HG03378 (cell line): ENCODE data around the gene TTC7B.

ENCODE experiments used
- ATAC-seq: cut with Tn5 transposase; IDR thresholded peaks from one replicate; pipeline ENCODE4 v1.9.1; 2021; ENCODE audit warnings: mild to moderate bottlenecking, moderate library complexity; ENCODE audit not compliant: unreplicated experiment

The TTC7B gene

DNA sequence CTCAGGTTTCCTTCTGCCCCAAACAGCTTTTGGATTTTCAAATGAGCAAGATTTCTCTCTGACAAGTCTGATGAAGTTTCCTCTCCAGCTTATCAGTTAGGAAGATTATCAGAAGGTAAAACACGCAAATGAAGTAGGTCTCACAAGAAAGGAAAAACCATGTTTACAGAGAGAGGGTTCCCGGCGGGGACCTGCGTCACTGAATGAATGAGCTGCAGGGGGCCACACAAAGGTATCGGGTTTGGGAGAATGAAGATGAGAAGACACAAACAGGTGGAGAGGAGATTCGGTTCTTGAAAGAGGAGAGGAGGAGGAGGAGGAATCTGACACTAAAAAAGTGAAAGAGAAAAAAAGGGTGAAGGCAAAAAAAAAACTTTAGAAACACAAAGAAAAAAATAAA is 210.8 kb downstream of the TTC7B start:
- ATAC-seq: no peak

DNA sequence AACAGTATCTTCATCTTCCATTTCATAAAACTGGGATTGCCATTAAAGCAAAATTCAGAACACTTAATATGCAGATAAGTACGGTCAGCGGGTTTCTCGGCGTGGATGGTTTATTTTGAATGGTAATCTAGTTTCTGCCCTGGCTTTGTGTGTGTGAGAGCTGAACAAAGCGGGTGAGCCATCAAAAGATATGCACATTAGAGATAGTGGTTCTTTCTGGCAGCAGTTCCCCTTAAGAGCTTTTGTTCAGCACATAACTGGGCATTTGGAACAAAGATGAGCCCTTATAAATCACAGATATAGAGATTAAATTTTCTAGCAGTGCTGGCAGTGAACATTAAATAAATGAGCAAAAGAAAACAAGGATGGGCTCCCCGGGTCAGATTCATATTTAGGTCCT is 211.9 kb downstream of the TTC7B start:
- ATAC-seq: no peak

- no peak for ATAC-seq
Measured at GRCh38 chr14:90603841-90604240, 212.4 kb downstream of the TTC7B start.

GRCh38 chr14:90603336-90603735 is 212.9 kb downstream of the TTC7B start:
- ATAC-seq: no peak

- ATAC-seq: no peak
Measured at GRCh38 chr14:90602088-90602687, 214.0 kb downstream of the TTC7B start.

DNA sequence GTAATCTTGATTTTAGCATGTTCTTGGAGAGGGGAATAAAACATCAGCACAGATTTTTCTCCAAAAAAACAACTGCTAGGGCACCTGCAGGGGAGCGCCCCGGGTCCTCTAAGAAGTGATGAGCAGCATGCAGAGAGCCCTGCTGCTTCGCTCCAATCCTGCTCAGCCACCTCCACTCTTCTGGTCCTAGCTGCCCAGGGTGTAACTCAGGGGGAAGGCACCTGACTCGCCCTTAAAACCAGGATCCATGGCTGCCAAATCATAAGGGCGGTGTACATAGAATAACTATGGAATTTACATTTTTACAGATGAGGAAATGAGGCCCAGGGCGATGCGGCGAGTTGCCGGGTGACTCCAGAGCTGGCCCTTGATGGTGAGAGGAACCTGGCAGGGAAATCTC is 214.7 kb downstream of the TTC7B start:
- no peak for ATAC-seq

DNA sequence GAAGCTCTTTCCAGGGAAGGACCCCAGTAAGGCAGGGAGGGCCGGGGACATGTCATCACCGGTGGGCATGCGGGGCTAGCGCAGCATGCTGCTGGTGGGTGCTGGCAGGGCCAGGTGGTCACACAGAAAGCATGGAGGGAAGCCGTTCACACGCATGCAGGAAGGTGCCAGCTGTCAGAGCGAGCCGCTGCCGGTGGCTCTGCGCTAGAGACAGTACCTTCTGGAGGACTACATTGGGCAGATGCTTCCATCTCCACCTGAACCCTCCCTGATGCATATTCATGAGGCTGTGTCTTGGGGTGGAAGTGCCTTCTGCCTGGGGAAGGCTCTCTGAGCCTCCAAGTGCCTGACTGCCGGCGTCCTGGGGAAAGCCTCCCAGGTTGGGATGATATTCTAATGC is 215.6 kb downstream of the TTC7B start:
- ATAC-seq: no peak

DNA sequence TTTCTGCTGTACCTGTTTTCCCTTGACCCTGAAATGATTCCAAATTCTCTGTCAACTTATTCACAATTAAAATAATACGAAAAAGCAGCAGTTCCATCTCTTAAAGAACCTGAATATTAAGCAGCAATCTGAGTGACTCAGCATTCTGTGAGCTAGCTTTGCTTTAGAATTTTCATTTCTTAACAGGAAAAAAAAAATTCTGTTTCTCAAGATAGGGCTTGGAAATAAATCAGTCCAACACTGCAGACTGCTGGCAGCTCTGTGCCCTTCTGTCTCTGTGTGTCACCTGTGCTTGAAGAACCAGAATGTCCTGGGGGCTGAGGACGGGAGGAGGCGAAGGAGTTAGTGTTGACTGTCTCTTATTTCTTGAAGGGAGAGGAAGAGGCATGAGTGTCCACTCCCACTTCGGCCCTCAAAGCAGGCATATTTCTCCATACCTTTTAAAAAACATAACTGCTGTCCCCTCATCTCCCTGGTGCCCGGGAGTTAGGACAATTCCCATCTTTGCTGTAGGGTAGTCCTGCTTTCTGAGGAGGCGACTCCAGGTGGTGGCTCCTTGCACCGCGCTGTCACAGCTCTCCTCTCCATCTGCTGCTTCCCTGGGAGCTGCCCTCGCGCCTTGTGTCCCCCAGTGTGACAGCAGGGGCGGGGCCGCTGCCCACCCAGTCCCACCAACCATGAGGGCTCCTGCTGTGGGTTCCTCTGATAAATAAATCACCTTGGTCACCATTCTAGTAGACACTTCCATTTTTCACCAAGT is 216.3 kb downstream of the TTC7B start:
- no peak for ATAC-seq

DNA sequence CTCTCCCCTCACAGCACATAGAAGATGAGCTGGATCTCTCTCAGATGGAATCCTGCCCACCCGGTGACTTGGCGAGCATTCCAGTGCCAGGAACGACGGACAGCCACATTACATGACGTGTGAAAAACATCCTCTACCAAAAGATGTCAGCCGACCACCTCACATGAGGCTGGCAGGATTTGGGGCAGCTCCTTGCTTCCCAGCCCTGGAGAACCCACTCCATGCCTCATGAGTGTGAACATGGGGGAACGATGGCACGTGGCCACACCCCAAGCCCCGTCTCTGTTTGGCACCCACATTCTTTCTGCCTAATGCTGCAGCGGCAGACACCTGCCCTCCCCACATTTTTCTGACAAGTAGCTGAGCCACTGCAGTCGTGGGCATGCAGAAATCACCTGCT is 216.9 kb downstream of the TTC7B start:
- no peak for ATAC-seq

DNA sequence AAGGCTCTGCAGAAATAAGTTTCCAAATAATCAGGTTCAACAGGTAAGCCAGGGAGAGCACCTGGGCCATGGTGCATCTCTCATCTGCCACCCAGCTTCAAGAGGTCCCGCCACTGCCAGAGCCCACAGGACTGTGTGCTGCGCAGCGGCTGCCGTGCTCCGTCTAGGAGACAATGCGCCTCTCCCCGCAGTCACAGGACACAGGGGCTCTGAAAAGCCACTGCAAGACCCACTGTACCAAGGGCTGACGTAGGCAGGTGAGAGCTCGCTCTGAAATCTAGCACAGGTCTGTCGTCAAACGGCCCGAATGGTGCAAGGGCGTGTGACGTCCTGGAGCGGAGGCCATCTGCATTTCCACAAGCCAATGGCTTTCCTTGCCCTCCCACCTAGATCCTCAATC is 218.3 kb downstream of the TTC7B start:
- ATAC-seq: no peak

DNA sequence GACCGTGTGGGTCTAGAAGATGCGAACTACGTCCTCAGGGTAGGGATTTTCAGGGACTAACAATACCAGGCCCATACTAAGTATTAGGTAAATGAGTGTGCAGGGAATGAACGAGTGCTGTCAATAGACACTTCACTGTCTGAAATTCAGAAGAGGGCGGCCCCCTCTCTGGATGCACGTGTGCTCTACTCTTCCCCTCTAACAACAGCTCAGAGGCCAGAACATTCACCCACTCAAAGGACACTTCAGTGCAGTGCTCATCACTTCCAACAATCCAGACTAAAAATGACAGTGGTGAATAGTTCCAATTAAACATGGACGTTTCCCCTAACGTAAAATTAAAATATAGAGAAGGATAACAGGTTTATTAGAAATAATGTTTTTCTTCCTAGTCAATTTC is 219.5 kb downstream of the TTC7B start:
- ATAC-seq: no peak

- ATAC-seq: no peak
Measured at GRCh38 chr14:90593254-90594040, 222.8 kb downstream of the TTC7B start.

DNA sequence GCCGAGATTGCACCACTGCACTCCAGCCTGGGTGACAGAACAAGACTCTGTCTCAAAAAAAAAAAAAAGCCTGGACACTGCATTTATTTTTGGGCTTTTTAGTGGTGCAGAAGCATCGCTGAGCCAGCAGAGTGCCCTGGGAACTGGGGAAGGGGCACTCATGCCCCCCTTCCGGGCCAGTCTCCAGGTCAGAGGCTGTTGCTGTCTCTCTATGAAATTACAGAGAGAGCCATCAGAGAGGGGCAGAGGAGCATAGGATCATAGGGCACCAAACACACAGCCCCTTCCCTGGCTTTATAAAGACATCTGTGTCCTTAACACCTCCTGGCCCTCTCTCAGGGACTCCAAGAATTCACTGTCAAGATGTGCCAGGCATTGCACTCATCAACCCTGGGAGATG is 223.6 kb downstream of the TTC7B start:
- ATAC-seq: no peak

GRCh38 chr14:90587918-90588317 is 228.3 kb downstream of the TTC7B start:
- no peak for ATAC-seq

DNA sequence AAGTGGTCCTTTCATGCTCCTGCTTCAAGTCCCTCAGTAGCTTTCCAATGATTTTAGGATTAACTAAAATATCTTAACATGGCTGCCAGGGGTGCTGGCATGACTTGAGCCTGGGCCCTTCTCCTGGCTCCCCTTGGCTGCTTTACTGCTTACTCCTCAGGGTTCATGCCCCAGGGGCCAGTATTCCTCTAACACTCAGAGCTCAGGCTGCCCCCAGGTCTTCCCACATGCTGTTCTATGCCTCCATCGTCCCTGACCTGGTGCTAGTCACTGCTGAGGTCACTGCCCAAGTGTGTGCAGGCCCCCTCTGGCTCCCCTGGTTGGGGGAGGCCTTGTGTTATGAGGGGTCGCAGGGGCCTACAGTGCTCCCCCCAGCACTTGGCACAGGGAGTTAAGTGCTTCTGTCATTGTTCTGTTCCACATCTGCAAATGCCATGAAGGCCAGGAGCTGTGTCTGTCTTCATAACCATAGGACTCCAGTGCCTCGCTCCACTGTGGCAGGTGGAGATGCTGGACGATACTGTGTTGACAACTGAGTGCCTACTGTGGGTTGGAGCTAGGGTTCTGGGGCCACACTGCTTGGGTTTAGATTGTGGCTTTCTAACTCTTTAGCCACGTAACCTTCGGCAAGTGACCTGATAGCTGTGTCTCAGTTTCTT is 228.8 kb downstream of the TTC7B start:
- ATAC-seq: no peak

DNA sequence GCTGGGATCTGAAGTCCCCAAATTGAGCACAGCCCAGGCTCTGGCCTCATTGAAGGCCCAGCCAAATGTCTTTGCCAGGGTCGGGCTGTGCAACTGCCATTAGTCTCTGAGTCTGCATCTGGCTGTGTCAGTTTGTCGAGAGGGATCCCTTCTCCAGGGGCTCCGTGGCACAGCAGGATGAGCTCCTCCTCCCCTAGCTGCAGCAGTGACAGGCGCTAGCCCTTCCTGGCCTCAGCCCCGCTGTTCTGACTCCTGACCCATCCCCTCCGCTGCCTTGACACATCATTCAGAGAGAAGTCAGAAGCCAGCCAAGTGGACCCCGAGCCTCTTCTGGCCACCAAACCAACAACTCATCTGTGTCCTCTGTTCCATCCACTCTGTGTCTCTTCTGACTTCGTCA is 231.1 kb downstream of the TTC7B start:
- no peak for ATAC-seq

GRCh38 chr14:90583916-90584605 is 232.2 kb downstream of the TTC7B start:
- no peak for ATAC-seq

DNA sequence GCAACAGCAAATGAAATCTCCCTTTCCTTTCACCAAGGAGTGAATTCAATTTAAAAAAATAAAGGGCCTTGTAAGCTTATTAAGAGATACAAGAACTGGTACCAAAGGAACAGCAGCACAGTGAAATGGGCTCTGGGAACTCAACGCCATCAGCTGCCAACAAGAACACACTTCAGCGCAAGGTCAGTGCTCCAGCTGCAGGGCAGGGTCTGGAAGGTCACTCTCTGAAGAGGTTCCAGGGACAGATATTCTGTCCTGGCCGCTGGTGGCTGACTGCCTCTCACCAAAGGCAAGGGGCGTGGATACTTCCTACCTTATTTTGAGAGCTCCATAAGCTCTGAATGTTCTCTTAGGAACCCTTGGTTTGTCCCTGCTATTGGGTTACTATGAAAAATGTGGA is 232.8 kb downstream of the TTC7B start:
- ATAC-seq: no peak

DNA sequence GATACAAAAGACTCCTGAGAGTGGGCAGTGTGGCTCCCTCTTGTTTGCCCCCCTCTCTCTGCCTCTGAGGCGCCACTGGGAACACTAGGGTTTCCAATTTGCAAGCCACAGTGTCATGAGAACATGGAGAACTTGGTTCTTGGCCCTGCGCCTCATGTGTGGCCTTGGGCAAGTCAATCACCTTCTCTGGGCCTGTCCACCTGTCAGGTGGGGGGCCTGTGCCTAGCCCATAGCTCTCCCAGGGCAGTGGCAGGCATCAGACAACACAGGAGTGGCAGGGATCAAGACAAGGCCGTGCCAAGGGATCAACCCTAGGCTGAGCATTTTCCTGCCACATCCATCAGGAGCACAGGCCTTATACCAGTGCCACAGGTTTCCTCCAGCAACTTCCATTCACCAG is 234.1 kb downstream of the TTC7B start:
- ATAC-seq: no peak

DNA sequence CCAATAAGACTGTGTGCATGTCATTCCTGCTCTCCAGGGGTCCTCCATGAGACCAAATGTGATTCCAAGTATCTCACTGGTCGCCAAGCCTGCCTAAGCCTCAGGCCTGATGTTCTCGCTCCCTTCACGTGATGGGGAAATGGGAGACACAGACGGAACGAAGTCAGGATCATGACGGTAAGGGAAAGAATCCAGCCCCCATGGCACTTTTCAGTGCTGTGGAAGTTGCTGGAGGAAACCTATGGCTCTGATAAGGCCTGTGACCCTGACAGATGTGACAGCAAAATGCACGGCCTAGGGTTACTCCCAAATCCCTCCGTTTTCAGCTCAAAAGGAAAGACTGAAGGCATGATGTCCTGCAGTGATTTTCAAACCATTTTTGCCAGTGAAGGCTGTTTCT is 234.5 kb downstream of the TTC7B start:
- ATAC-seq: no peak
